GM12878 (cell line): ENCODE measurements around the gene SELENOV.

Experiments
- BMI1 ChIP-seq: fragments of 450-650 bp; IDR thresholded peaks from 2 replicates; pipeline ENCODE4 v1.6.1; 2016; ENCODE audit warnings: mild to moderate bottlenecking, moderate library complexity, borderline replicate concordance
- HCFC1 ChIP-seq: fragments of 150-350 bp; IDR thresholded peaks from 2 replicates; pipeline ENCODE4 v1.6.1; 2014; ENCODE audit warnings: low read length
- PBX3 ChIP-seq: IDR thresholded peaks from 2 replicates; pipeline ENCODE4 v1.6.1; 2011; ENCODE audit warnings: mild to moderate bottlenecking, low read depth, low read length, moderate library complexity; ENCODE audit not compliant: insufficient replicate concordance

DNA sequence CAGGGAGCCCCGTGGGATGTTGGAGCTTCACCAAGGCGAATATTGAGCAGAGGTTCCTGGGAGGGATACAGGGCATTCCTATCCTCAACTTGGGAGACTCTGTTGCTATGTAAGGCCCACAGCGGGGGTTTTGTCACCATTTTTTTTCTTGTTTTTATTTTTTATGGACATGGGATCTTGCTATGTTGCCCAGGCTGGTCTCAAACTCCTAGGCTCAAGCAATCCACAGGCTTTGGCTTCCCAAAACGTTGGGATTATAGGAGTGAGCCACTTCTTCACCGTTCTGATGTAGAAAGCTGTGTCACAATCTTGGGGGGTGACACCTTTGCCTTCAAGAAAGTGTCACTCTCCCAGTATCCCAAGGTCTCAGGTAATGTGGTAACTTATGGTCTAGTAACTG, 13.6 kb upstream of the SELENOV start:
- TF ChIP-seq HCFC1 = no peak
- TF ChIP-seq PBX3 = no peak
- TF ChIP-seq BMI1 = no peak
